ENCODE results near the gene ZNF146.
"Not testable (repeated sequence)": the region's sequence is repeated elsewhere in the genome, so short reads cannot be mapped to it uniquely, and the experiment has no call there.

ZNF146 gene

DNA sequence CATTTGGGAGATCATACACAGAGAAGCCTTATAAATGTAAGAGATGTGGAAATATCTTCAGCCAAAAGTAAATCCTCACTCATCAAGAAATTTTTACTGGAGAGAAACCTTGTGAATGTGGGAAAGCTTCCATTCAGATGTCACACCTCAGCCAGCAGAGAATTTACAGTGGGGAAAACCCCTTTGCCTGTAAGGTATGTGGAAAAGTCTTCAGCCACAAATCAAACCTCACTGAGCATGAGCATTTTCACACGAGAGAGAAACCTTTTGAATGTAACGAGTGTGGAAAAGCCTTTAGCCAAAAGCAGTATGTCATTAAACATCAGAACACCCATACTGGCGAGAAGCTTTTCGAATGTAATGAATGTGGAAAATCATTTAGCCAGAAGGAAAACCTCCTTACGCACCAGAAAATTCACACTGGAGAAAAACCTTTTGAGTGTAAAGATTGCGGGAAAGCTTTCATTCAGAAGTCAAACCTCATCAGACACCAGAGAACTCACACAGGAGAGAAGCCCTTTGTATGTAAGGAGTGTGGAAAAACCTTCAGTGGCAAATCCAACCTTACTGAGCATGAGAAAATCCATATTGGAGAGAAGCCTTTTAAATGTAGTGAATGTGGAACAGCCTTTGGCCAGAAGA is 21.5 kb downstream of the ZNF146 start:
- DNase-seq (ENCODE audit: low spot score), result no peak

DNA sequence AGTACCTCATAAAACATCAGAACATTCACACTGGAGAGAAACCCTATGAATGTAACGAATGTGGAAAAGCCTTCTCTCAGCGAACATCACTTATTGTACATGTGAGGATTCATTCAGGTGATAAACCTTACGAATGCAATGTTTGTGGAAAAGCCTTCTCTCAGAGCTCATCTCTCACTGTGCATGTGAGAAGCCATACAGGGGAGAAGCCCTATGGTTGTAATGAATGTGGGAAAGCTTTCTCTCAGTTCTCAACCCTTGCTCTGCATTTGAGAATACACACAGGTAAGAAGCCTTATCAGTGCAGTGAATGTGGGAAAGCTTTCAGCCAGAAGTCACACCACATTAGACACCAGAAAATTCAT is 22.0 kb downstream of the ZNF146 start:
- DNase-seq (ENCODE audit: low spot score), result no peak

DNA sequence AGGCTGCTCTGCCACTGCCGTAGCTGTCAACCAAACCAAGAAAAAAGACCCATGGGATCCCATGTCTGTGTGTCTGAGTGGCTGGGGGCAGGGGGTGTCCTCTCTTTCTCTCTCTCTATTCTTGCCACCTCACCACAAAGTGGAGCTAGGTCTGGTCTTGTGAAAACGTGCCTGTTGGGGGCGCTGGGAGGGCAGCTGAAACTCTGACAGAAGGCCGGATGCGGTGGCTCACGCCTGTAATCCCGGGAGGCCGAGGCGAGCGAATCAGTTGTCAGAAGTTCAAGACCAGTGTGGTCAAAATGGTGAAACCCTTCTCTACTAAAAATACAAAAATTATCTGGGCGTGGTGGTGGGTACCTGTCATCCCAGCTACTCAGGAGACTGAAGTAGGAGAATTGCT is 29.2 kb downstream of the ZNF146 start:
- DNase-seq (ENCODE audit: low spot score), result no peak

DNA sequence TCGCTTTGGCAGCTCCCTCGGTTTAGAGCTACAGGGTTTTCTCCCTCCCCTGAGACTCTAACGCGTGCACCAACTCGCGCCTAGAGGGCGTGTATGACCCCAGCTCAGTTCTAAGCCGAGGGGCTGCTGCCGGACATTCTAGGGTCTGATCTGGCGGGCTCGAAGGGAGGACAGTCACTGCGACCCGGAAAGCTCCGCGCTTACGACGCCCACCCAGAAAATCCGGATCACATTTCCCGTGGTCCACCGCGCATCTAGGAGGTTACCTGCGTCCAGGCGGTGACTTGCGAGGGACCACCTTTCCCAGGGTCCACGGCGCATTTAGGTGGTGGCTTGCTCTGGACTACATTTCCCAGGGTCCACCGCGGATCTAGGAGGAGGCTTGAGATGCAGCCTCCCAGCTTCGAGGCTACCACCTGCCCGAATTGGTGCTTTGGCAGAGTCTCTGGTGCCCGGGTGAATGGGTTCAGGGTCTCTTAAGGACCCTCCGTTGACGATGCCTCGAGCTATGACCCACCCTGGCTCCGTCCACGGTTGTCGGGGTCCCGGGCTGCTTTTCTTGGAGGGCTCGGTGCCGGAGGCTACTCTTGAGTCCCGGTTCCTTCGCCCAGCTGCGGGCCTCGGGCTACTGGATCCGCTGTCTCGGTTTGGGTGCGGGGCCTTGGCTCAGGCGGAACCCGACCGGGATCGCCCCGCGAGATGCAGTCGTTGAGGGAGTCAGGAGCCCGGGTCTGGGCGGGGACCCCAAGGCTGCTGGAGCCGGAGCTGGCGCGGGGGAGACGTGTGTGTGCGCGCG is 30.5 kb downstream of the ZNF146 start:
- no peak for DNase-seq (ENCODE audit: low spot score)

DNA sequence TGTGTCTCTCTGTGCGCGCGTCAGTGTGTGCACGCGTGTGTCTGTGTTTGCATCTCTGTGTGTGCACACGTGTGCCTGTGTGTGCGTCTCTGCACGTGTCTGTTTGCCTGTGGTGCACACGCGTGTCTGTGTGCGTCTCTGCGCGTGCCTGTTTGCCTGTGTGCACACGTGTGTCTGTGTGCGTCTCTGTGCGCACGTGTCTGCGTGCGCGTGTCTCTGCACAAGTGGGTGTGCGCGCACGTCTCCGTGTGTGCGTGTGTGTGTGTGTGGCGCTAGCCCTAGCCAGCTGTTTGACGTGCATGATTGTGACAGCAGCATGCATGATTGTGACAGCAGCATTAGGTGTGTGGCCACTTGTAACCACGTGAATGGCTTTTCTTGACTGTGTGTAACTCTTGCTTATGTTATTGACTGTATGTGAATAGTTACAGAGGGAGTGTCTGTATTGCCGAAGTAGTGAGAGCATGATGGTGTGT is 31.1 kb downstream of the ZNF146 start:
- no peak for DNase-seq (ENCODE audit: low spot score)

DNA sequence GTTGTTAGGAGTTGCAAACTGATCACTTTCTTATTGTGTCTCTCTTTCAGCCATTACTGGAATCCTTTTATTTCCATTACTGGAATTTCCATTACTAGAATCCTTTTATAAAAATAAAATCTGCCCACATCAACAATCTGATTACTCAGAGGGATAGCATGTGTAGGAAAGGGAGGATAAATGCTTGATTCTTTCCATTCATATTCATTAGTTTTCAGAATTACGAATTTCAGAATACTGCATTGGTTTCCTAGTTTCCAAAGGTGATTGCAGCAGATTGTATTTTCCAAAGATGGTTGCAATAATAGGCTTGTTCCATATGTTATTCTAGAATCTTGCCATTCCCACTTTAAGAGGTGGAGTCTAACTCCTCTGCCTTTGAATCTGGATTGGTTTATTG is 37.1 kb downstream of the ZNF146 start:
- DNase-seq (ENCODE audit: low spot score), result no peak

DNA sequence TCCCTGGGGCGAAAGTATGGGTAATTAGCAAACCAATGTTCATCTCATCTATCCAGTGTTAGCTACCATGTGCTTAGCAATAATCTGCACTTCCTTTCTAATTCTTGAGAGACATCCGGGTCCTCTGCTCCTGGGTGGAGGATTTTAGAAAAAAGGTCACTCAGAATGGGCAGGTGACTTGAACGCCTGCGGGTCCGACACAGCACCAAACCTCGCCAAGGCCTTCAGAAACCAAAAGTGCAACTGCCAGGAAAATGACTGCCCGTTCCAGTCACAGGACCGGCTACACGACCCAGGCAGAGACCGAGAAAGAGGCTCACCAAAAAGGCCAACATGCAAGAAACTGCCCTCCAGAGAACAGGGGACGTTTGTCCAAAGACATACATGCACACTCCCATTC is 39.9 kb downstream of the ZNF146 start:
- no peak for DNase-seq (ENCODE audit: low spot score)

DNA sequence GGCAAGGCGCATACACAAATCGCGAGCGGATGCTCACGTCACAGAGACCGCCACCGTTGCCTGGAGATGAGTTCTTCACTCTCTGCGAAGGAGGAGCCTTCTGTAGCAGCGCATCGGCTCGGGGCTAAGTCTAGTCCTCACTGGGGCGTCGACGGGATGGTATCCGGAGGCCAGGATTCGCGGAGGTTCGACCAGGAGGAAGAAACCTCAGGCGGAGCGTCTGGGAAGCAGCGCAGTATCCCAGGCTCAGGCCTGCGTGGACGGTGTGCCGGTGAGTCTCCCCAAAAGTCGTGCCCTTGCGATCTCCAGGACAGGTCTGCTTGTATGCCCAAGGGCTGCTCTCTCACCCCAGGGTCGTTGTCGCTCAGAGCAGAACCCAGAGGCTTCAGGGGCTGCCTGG is 40.4 kb downstream of the ZNF146 start:
- no peak for DNase-seq (ENCODE audit: low spot score)

DNA sequence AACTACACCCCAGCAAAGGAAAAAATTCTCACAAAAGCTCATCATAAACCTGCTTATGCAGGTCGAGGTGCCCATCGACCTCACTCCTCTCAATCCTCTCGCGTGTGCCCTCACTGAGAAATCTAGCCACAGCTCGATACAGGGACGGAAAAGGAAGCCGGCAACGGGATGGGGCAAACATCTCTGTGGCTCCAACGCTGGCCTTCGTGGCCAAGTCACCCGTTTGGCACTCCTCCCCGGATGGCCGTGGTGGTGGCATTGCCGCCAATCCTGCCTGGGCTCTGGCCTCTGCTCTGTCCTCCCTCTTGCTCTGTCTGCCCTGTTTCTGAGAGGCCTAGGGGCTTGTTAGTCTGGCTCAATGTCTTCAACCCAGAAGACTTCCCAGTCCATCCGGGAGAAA is 41.2 kb downstream of the ZNF146 start:
- DNase-seq (ENCODE audit: low spot score), result no peak

DNA sequence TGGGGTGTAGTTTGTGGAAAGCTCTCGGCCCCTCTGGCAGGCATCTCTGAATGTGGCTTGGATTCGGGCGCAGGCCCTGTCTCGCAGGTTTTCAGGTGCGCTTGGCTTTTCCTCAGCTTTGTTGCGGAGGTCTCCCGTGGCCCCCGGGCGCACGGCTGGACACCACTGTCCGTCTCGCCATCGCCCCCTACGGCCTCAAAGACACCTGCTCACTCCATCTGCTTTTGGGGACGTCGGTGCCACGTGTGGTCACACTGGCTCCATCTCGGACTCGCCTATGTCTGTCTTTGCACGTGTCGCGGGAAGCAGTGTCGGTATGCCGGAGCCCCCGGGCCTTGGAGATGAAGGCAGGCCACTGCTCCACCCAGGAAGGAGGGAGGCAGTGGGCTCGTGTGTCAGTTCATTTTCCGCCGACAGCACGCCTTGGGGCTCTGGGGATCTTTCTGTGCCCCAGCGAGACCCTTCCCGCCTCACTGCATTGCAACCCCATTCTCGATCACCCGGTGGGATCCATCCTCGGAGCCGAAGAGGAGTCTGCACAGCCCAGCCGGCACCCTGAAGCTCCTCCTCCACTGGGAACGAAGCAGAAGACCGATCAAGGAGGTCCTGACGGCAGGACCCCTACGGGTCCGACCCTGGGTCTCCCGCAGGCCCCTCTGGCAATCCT is 42.1 kb downstream of the ZNF146 start:
- no peak for DNase-seq (ENCODE audit: low spot score)

DNA sequence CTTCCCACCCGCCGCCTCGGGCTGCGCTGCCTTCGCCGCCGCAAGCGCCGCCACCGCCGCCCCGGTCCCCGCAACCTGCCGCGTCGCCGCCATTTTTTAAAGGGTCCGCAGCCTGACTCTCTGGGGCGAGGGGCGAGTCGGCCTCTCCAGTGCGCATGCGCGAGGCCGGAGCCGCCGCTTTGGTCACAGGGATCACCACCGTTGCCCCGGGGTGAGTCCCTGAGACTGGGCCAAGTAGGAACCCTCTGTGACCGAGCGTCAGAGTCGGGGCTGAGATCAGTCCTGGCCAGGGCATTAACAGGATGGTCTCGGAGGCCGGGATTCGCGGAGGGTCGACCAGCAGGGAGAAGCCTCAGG is 42.6 kb downstream of the ZNF146 start:
- DNase-seq (ENCODE audit: low spot score), result no peak

DNA sequence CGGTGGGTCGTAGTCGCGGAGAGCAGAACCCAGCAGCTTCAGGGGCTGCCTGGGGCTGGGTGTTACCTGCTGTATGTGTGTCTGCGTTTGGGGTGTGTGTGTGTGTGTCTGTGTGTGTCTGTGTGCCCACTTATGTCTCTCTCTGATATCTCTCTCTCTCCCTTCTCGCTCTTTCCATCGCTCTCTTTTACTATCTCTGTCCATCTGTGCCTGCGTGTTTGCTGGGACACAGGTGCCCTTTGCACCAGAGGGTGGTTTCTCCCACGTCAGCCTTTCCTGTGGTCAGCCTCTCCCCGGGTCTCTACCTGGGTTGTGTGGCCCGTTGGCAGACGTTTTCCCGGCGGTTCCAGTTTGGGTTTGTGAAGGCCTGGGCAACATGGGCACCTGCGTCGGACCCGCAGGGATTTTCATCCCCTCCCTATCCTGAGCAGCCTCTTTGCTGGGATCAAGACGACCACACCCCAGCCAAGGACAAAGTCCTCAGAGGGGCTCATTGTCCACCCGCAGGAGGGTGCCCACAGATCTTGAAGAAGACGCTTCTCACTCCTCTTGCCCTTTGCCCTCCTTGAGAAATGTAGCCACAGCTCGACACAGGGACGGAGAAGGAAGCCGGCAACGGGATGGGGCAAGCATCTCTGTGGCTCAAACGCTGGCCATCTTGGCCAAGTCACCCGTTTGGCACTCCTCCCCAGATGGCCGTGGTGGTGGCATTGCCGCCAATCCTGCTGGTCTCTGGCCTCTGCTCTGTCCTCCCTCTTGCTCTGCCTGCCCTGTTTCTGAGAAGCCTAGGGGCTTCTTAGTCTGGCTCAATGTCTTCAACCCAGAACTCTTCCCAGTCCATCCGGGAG is 43.3 kb downstream of the ZNF146 start:
- no peak for DNase-seq (ENCODE audit: low spot score)

DNA sequence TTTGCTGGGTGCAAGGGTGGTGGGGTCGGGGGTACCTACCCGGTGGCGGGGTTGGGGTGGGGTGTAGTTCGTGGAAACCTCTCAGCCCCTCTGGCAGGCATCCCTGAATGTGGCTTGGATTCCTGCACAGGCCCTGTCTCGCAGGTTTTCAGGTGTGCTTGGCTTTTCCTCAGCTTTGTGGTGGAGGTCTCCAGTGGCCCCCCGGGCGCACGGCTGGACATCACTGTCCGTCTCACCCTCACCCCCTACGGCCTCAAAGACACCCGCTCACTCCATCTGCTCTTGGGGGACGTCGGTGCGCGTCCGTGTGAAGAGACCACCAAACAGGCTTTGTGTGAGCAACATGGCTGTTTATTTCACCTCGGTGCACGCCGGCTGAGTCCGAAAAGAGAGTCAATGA is 44.3 kb downstream of the ZNF146 start:
- no peak for DNase-seq (ENCODE audit: low spot score)

DNA sequence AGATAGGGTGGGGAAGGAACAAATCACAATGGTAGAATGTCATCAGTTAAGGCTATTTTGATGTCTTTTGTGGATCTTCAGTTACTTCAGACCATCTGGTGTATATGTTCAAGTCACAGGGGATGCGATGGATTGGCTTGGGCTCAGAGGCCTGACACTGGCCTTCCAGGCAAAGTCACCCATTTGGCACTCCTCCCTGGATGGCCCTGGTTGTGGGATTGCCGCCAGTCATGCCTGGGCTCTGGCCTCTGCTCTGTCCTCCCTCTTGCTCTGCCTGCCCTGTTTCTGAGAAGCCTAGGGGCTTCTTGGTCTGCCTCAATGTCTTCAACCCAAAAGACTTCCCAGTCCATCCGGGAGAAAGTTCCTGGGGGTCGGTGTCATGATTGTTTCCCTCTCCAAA is 50.2 kb downstream of the ZNF146 start:
- DNase-seq (ENCODE audit: low spot score), result no peak

DNA sequence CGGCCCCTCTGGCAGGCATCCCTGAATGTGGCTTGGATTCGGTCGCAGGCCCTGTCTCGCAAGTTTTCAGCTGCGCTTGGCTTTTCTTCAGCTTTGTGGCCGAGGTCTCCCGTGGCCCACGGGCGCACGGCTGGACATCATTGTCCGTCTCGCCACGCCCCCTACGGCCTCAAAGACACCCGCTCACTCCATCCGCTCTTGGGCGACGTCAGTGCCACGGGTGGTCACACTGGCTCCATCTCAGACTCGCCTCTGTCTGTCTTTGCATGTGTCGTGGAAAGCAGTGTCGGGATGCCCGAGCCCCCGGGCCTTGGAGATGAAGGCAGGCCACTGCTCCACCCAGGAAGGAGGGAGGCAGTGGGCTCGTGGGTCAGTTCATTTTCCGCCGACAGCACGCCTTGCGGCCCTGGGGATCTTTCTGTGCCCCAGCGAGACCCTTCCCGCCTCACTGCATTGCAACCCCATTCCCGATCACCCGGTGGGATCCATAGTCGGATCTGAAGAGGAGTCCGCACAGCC is 51.0 kb downstream of the ZNF146 start:
- no peak for DNase-seq (ENCODE audit: low spot score)

DNA sequence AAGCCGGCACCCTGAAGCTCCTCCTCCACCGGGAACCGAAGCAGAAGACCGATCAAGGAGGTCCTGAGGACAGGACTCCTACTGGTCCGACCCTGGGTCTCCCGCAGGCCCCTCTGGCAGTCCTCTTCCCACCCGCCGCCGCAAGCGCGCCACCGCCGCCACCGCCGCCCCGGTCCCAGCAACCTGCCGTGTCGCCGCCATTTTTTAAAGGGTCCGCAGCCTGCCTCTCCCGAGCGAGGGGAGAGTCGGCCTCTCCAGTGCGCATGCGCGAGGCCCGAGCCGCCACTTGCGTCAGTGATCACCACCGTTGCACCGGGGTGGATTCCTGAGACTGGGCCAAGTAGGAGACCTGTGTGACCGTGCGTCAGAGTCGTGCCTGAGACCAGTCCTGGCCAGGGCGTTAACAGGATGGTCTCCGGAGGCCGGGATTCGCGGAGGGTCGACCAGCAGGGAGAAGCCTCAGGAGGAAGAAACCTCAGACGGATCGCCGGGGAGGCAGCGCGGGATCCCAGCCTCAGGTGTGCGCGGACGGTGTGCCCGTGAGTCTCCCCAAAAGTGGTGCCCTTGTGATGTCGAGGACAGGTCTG is 51.6 kb downstream of the ZNF146 start:
- no peak for DNase-seq (ENCODE audit: low spot score)

DNA sequence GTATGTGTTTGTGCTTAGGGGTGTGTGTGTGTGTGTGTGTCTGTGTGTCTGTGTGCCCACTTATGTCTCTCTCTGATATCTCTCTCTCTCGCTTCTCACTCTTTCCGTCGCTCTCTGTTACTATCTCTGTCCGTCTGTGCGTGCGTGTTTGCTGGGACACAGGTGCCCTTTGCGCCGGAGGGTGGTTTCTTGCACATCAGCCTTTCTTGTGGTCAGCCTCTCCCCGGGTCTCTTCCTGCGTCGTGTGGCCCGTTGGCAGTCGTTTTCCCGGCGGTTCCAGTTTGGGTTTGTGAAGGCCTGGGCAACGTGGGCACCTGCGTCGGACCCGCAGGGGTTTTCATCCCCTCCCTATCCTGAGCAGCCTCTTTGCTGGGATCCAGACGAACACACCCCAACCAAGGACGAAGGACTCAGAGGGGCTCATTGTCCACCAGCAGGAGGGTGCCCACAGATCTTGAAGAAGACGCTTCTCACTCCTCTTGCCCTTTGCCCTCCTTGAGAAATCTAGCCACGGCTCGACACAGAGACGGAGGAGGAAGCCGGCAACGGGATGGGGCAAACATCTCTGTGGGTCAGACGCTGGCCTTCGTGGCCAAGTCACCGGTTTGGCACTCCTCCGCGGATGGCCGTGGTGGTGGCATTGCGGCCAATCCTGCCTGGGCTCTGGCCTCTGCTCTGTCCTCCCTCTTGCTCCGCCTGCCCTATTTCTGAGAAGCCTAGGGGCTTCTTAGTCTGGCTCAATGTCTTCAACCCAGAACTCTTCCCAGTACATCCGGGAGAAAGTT is 52.3 kb downstream of the ZNF146 start:
- no peak for DNase-seq (ENCODE audit: low spot score)

DNA sequence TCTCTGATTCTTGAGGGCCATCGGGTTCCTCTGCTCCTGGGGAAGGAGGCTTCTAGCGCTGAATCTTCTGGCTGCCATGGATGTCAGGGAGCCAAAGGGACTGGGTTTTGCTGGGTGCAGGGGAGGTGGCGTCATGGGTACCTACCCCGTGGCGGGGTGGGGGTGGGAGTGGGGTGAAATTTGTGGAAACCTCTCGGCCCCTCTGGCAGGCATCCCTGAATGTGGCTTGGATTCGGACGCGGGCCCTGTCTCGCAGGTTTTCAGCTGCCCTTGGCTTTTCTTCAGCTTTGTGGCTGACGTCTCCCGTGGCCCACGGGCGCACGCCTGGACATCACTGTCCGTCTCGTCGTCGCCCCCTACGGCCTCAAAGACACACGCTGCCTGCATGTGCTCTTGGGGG is 53.2 kb downstream of the ZNF146 start:
- DNase-seq (ENCODE audit: low spot score), result not testable (repeated sequence)

DNA sequence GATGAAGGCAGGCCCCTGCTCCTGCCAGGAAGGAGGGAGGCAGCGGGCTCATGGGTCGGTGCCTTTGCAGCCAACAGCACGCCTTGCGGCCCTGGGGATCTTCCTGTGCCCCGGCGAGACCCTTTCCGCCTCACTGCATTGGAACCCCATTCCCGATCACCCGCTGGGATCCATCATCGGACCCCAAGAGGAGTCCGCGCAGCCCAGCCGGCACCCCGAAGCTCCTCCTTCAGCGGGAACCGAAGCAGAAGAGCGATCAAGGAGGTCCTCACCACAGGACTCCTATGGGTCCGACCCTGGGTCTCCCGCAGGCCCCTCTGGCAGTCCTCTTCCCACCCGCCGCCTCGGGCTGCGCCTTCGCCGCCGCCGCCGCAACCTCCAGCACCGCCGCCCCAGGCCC is 53.7 kb downstream of the ZNF146 start:
- not testable (repeated sequence) for DNase-seq (ENCODE audit: low spot score)

DNA sequence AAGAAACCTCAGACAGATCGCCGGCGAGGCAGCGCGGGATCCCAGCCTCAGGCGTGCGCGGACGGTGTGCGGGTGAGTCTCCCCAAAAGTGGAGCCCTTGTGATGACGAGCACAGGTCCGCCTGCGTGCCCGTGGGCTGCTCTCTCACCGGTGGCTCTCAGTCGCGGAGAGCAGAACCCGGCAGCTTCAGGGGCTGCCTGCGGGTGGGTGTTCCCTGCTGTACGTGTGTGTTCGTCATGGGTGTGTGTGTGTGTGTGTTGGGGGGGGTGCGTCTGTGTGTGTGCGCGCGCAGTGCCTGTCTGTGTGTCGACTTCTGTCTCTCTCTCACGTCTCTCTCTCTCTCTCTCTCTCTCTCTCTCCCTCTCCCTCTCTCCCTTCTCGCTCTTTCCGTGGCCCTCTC is 54.4 kb downstream of the ZNF146 start:
- DNase-seq (ENCODE audit: low spot score), result not testable (repeated sequence)

Measured in hematopoietic multipotent progenitor cell treated with erythropoietin and hydrocortisone succinate and interleukin-3 and kit ligand, for 17 days (in vitro differentiated cells).